Ovary (tissue), 9 donors: ENCODE data around the gene CTRB2. TPM values are rescaled to one million over a fixed set of nuclear protein-coding genes. Genes with fewer than 3 reads are reported as not detected.
A peak's percentile ranks its signal among the peaks of the same experiment; 100 is the strongest.

Experiments
- DNase-seq, 5 donors: peaks; one replicate each; pipeline ENCODE4 v3.0.0-alpha.2; 2019 to 2020
- H3K27ac ChIP-seq, 2 donors: fragments of 200-600 bp; one replicate each; pipeline versions ENCODE4 v1.5.1 to v1.8.0; 2019 to 2022
- H3K27me3 ChIP-seq: fragments of 200-600 bp; one replicate; pipeline ENCODE4 v1.8.0; 2022
- H3K36me3 ChIP-seq: fragments of 200-600 bp; sonication (generic); one replicate; pipeline ENCODE4 v1.5.1; 2019
- H3K4me1 ChIP-seq: one replicate; pipeline ENCODE4 v1.8.1; 2013; ENCODE audit warnings: mild to moderate bottlenecking, moderate library complexity; ENCODE audit not compliant: insufficient read depth
- H3K4me3 ChIP-seq: fragments of 200-600 bp; sonication (generic); one replicate; pipeline ENCODE4 v1.5.1; 2017
- H3K9me3 ChIP-seq, 2 donors: fragments of 200-600 bp in 1 of 2; sonication (generic) in 1 of 2; one replicate each; pipeline versions ENCODE4 v1.5.1 to v1.8.1; 2013 to 2019; ENCODE audit warnings: mild to moderate bottlenecking in 1 of 2, moderate library complexity in 1 of 2
- CTCF ChIP-seq, 3 donors: fragments of 450-650 bp in 2 of 3; fragments of 200-600 bp in 1 of 3; IDR thresholded peaks; one replicate each; pipeline versions ENCODE4 v1.5.1 to v1.8.0; 2016 to 2022; ENCODE audit warnings: antibody characterized with exemption in 3 of 3, mild to moderate bottlenecking in 1 of 3
- EP300 ChIP-seq: sonication (generic); formaldehyde crosslinking; IDR thresholded peaks from one replicate; pipeline ENCODE4 v1.6.1; 2017; ENCODE audit warnings: antibody characterized with exemption
- POLR2A ChIP-seq: fragments of 450-650 bp; IDR thresholded peaks from one replicate; pipeline ENCODE4 v1.6.1; 2017; ENCODE audit warnings: antibody characterized with exemption, mild to moderate bottlenecking, moderate library complexity
- WGBS, 3 donors: extraction: QIAGEN DNeasy Blood & Tissue Kit in 1 of 3; methylation state at CpG; one replicate each; pipeline versions ENCODE4 v1.1.5 to v1.1.7; 2013 to 2017; 5-methylcytosine and 5-hydroxymethylcytosine counted together
- intact Hi-C, 4 donors: fragments of 100-400 bp; cut with DNase I; formaldehyde crosslinking; loops; one replicate each; pipeline versions ENCODE4 v1.11.0 to v1.15.1; 2022 to 2023
- polyA plus RNA-seq, 2 donors: library from polyadenylated mRNA; stranded (reverse); fragments of 200-250 nt in 1 of 2; fragments of 350-450 nt in 1 of 2; fragmentation: Illumina TruSeq in 1 of 2; extraction: RNeasy Lipid Tissue Mini Kit (QIAGEN cat#74804) in 1 of 2; gene quantifications; one replicate each; pipeline ENCODE4 v1.2.3, GENCODE V29; 2013 to 2014
- total RNA-seq, 7 donors: library from RNA; depleted of rRNA in 2 of 7; stranded (reverse); fragments of >200 nt in 2 of 7; fragmentation: NEBNext Ultra II Directional in 3 of 7; extraction: Animal tissue kit (Norgen Biotek cat#: 25700) in 3 of 7; gene quantifications; one replicate each; pipeline versions ENCODE4 v1.1.0 to v1.2.4, GENCODE V29; 2016 to 2023
- donor health status: DM: no; HTN: no; CAD: no; lungs with moderate emphysema.
- donor health status: DM: no; HTN: no; CAD: no.
- donor health status: Bipolar disorder and iron deficiency.
- donor health status: DM: yes; HTN: yes; CAD: no.
- donor health status: DM: no; HTN: no; CAD: no.
- donor health status: DM: yes; HTN: yes; CAD: no.

CTRB2 gene
- total and polyA plus RNA-seq, 9 donors: 0.62 to 28.7 (median 2.8) TPM; not detected in 4

GRCh38 chr16:75235721-75236193 is 28.8 kb upstream of the CTRB2 start:
- no peaks in the 10 kb centered on the region for H3K9me3 ChIP-seq
- TF ChIP-seq POLR2A (no peak), EP300 (no peak), CTCF (IDR thresholded peaks at IDR 0.05) (no peak)
- DNase-seq: peak in 3 of 5 donors; percentile 28 to 55 (median 52)
- WGBS, 3 donors: 83 to 88% (median 85%) methylated on average over 26 to 34 of the region's 34 CpGs
- H3K27ac ChIP-seq: no peak overlapping the region
- peaks cover 15% of the 10 kb centered on the region for H3K4me1 ChIP-seq
- no peaks in the 10 kb centered on the region for H3K36me3 ChIP-seq
- intact Hi-C loops: loop anchor here in 3 of 4 donors (2.0 to 10.0 kb wide), 4 partner anchors 67 to 162 kb away; no protein-coding TSS in a partner anchor
- no peak overlapping the region for H3K4me3 ChIP-seq
- H3K27me3 ChIP-seq: no peaks in the 10 kb centered on the region

- Histone ChIP-seq H3K27ac (no peak overlapping the region), H3K36me3 (no peaks in the 10 kb centered on the region), H3K4me1 (peaks cover 15% of the 10 kb centered on the region), H3K9me3 (no peaks in the 10 kb centered on the region), H3K4me3 (no peak overlapping the region), H3K27me3 (no peaks in the 10 kb centered on the region)
- intact Hi-C loops: loop anchor here (2.0 to 10.0 kb wide), 5 partner anchors 67 to 162 kb away; no protein-coding TSS in a partner anchor
- TF ChIP-seq POLR2A (no peak), CTCF (IDR thresholded peaks at IDR 0.05) (no peak), EP300 (no peak)
- peak in 4 of 5 donors; percentile 27 to 46 (median 44) for DNase-seq
- 77 to 83% (median 77%) methylated on average over 43 to 48 of the region's 48 CpGs for WGBS, 3 donors
Measured at GRCh38 chr16:75234856-75235696, 28.1 kb upstream of the CTRB2 start.

GRCh38 chr16:75233611-75233938 is 26.6 kb upstream of the CTRB2 start:
- WGBS, 3 donors: 24 to 38% (median 36%) methylated on average over 7 of the region's 7 CpGs
- Histone ChIP-seq H3K9me3 (no peaks in the 10 kb centered on the region), H3K4me1 (peaks cover 10% of the 10 kb centered on the region), H3K27ac (no peak overlapping the region), H3K27me3 (no peaks in the 10 kb centered on the region), H3K36me3 (no peaks in the 10 kb centered on the region), H3K4me3 (no peak overlapping the region)
- no peak for TF ChIP-seq CTCF (IDR thresholded peaks at IDR 0.05)
- no peak for TF ChIP-seq POLR2A
- no peak for TF ChIP-seq EP300
- DNase-seq: no peak
- intact Hi-C loops: loop anchor here in 3 of 4 donors (5.0 to 10.0 kb wide), 2 partner anchors 71 to 154 kb away; no protein-coding TSS in a partner anchor

- Histone ChIP-seq H3K27ac (no peak overlapping the region), H3K9me3 (no peaks in the 10 kb centered on the region), H3K4me1 (no peaks in the 10 kb centered on the region), H3K27me3 (no peaks in the 10 kb centered on the region), H3K36me3 (no peaks in the 10 kb centered on the region), H3K4me3 (no peak overlapping the region)
- intact Hi-C loops: loop anchor here in 3 of 4 donors (5.0 to 10.0 kb wide), 2 partner anchors 73 to 156 kb away; no protein-coding TSS in a partner anchor
- TF ChIP-seq EP300 (no peak), CTCF (IDR thresholded peaks at IDR 0.05) (no peak), POLR2A (no peak)
- 84 to 94% (median 87%) methylated on average over 11 of the region's 11 CpGs for WGBS, 3 donors
- DNase-seq: no peak
Measured at GRCh38 chr16:75231570-75231969, 24.6 kb upstream of the CTRB2 start.
